ENCODE results near the gene TIMM44. TPM values are rescaled to one million over a fixed set of nuclear protein-coding genes. Genes with fewer than 3 reads are reported as not detected.

Gene TIMM44
- total and polyA plus RNA-seq, 2 experiments from 2014 or later = 52.0 to 92.4 TPM

DNA sequence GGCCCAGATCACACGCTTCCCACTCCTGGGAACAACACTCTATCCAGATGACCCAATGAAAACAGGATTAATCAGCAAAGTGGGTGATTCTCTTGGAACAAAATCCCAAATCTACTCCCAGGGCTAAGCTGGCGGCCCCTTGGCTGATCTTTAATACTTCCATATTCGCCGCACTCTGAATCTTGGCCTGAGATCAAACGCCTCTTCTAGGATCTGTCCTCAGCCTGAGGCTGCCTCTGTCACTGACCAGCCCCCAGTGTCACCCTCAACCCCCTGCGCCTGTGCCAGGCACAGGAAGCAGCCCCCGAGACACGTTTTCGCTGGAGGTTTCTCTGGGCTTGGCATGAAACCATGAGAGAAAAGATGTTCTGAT lies 15.1 kb downstream of the TIMM44 start:
- no peak for TF ChIP-seq CTCF (IDR thresholded peaks at IDR 0.05; ENCODE audit: low read depth, low read length)
- H3K27ac ChIP-seq = no peak overlapping the region

DNA sequence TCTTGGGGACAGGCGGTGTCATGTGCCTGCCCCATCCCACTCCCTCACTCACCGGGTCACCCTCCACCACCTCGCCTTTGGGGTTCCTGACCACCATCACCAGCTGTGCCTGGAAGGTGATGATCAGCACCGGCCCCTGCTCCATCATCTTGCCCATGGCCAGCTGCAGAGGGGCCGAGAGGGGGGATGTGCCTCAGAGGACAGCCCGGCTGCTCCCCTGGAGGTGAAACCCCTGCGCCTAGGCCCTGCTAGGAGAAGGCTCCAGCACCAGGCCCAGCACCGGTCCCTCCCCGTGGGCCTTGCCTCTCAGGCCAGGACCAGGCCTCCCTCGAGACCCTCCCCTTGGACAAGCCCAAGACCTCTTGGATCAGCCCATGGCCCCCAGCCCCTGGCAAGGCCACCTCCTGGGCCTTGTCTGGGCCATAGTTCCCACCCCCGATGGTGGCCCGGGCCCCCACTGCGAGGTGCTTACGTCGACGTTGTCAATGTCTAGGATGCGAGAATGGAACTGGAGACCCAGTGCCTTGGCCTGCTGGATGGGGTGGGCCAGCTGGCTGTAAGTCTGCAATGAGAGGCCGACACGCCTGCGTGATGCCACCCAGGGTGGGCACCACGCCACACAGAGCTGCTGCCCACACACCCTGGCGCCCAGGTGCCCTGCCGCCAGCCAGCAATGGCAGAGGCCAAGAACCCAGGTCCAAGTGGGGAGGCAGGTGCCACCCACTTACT lies 15.7 kb downstream of the TIMM44 start:
- H3K4me1 ChIP-seq (ENCODE audit: low read depth) = peaks cover 4% of the 10 kb centered on the region
- DNase-seq (ENCODE audit: low read depth in 1 of 2, low spot score in 1 of 2) = no peak
- H3K27me3 ChIP-seq = no peaks in the 10 kb centered on the region
- peaks cover 15% of the 10 kb centered on the region for H3K36me3 ChIP-seq
- no peak for TF ChIP-seq CTCF (IDR thresholded peaks at IDR 0.05; ENCODE audit: low read depth, low read length)
- no peaks in the 10 kb centered on the region for H3K9me3 ChIP-seq (ENCODE audit: low read depth)
- H3K4me3 ChIP-seq = no peak overlapping the region
- no peak overlapping the region for H3K27ac ChIP-seq

More for the DNA sequence above, 15.1 kb downstream of the TIMM44 start:
- H3K9me3 ChIP-seq (ENCODE audit: low read depth) = no peaks in the 10 kb centered on the region
- no peaks in the 10 kb centered on the region for H3K27me3 ChIP-seq
- peaks cover 4% of the 10 kb centered on the region for H3K4me1 ChIP-seq (ENCODE audit: low read depth)
- no peak for DNase-seq (ENCODE audit: low read depth in 1 of 2, low spot score in 1 of 2)
- peaks cover 20% of the 10 kb centered on the region for H3K36me3 ChIP-seq
- H3K4me3 ChIP-seq = no peak overlapping the region

GRCh38 chr19:7926727-7927604 lies 16.5 kb downstream of the TIMM44 start:
- H3K4me1 ChIP-seq (ENCODE audit: low read depth) = peaks cover 4% of the 10 kb centered on the region
- no peak for DNase-seq (ENCODE audit: low read depth in 1 of 2, low spot score in 1 of 2)
- H3K9me3 ChIP-seq (ENCODE audit: low read depth) = no peaks in the 10 kb centered on the region
- no peak overlapping the region for H3K4me3 ChIP-seq
- no peaks in the 10 kb centered on the region for H3K27me3 ChIP-seq
- peaks cover 8% of the 10 kb centered on the region for H3K36me3 ChIP-seq
- TF ChIP-seq CTCF (IDR thresholded peaks at IDR 0.05; ENCODE audit: low read depth, low read length) = no peak
- no peak overlapping the region for H3K27ac ChIP-seq

GRCh38 chr19:7926021-7926726 lies 17.3 kb downstream of the TIMM44 start, which contains the start of gene CTXN1:
Gene CTXN1 (minus strand): TSS chr19:7926135. CDS start chr19:7925538, 597 bp downstream.
- no peaks in the 10 kb centered on the region for H3K27me3 ChIP-seq
- H3K36me3 ChIP-seq = peaks cover 5% of the 10 kb centered on the region
- TF ChIP-seq CTCF (IDR thresholded peaks at IDR 0.05; ENCODE audit: low read depth, low read length) = no peak
- H3K4me1 ChIP-seq (ENCODE audit: low read depth) = peaks cover 4% of the 10 kb centered on the region
- H3K4me3 ChIP-seq = peak within 1 kb of the TSS; percentile 63
- H3K27ac ChIP-seq = no peak within 1 kb of the TSS
- no peaks in the 10 kb centered on the region for H3K9me3 ChIP-seq (ENCODE audit: low read depth)
- peak; percentile 63 to 85 for DNase-seq (ENCODE audit: low read depth in 1 of 2, low spot score in 1 of 2)

DNA sequence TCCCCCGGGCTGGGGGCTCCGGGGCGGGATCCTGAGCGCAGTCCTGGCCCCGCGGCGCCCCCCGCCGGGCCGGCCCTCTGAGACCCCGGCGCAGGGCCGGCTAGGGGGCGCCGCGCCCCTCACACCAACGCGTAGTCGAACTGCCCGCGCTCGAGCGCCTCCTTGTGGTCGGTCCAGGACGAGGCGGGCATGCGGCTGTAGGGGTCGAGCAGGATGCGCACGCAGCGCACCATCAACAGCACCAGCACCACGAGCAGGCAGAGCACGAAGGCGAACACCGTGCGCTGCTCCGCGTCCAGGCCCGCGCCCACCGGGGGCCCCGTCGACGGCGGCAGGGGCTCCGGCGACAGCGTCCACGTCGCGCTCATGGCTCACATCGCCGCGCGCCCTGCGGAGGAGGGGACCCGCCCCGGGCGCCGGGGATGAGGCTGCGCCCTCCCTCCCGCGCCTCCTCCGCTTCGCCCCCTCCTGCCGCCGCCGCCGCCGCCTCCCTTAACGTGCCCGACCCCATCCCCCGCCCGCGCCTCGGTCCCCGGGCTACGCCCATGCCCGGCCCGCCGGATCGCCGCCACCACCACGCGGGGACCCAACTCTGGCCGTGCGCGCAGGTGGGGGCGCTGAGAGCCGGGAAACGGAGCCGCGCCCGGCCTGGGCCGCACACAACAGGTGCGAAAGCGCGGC lies 18.2 kb downstream of the TIMM44 start:
- H3K36me3 ChIP-seq = peaks cover under 1% of the 10 kb centered on the region
- no peak overlapping the region for H3K27ac ChIP-seq
- peak overlapping the region; percentile 63 for H3K4me3 ChIP-seq
- peak; percentile 77 to 93 for DNase-seq (ENCODE audit: low read depth in 1 of 2, low spot score in 1 of 2)
- peak; percentile 66 for TF ChIP-seq CTCF (IDR thresholded peaks at IDR 0.05; ENCODE audit: low read depth, low read length)
- peaks cover 4% of the 10 kb centered on the region for H3K4me1 ChIP-seq (ENCODE audit: low read depth)
- H3K27me3 ChIP-seq = no peaks in the 10 kb centered on the region
- no peaks in the 10 kb centered on the region for H3K9me3 ChIP-seq (ENCODE audit: low read depth)

Measured in cardiac muscle cell (in vitro differentiated cells and primary cell).